T-helper 2 cell (primary cell): Measurements from ENCODE around the gene P2RX3.
"Not testable (repeated sequence)": the region's sequence is repeated elsewhere in the genome, so short reads cannot be mapped to it uniquely, and the experiment has no call there.

Experiments
- DNase-seq, 5 experiments: peaks; one replicate each; pipeline versions ENCODE4 v3.0.0 to v3.0.0-alpha.2; 2012 to 2022

Gene P2RX3

GRCh38 chr11:57325735-57326048 is 12.5 kb upstream of the P2RX3 start:
- no peak for DNase-seq

- no peak for DNase-seq
Measured at GRCh38 chr11:57327721-57328120, 10.4 kb upstream of the P2RX3 start.

GRCh38 chr11:57330029-57330428 is 8.1 kb upstream of the P2RX3 start:
- DNase-seq: no peak

- no peak for DNase-seq
Measured at GRCh38 chr11:57331720-57332119, 6.4 kb upstream of the P2RX3 start.

GRCh38 chr11:57332694-57333440 is 5.3 kb upstream of the P2RX3 start:
- no peak for DNase-seq

- DNase-seq: no peak
Measured at GRCh38 chr11:57335023-57335342, 3.2 kb upstream of the P2RX3 start.

GRCh38 chr11:57335343-57336110 is 2.6 kb upstream of the P2RX3 start, which contains the start of gene SSRP1:
Gene SSRP1, minus strand, starts transcription at chr11:57335892. Its CDS starts 771 bp downstream, at chr11:57335121.
- DNase-seq: peak; percentile 67 to 95 (median 79)

- DNase-seq: peak in 1 of 5 experiments; percentile 55
Measured at GRCh38 chr11:57336111-57336666, 2.0 kb upstream of the P2RX3 start.

- DNase-seq: not testable (repeated sequence)
Measured at GRCh38 chr11:57336856-57337255, 1.3 kb upstream of the P2RX3 start.

- DNase-seq: no peak
Measured at GRCh38 chr11:57339328-57339727, 1.2 kb downstream of the P2RX3 start.

GRCh38 chr11:57340039-57340615 is 2.0 kb downstream of the P2RX3 start:
- no peak for DNase-seq

- no peak for DNase-seq
Measured at GRCh38 chr11:57341250-57341808, 3.2 kb downstream of the P2RX3 start.

GRCh38 chr11:57342702-57343101 is 4.5 kb downstream of the P2RX3 start:
- no peak for DNase-seq

- no peak for DNase-seq
Measured at GRCh38 chr11:57343825-57344224, 5.7 kb downstream of the P2RX3 start.

- DNase-seq: no peak
Measured at GRCh38 chr11:57344826-57345225, 6.7 kb downstream of the P2RX3 start.

GRCh38 chr11:57345555-57346211 is 7.5 kb downstream of the P2RX3 start:
- peak; percentile 37 to 60 (median 57) for DNase-seq

GRCh38 chr11:57347336-57347735 is 9.2 kb downstream of the P2RX3 start:
- DNase-seq: no peak

- no peak for DNase-seq
Measured at GRCh38 chr11:57348052-57348451, 9.9 kb downstream of the P2RX3 start.

- no peak for DNase-seq
Measured at GRCh38 chr11:57348636-57349313, 10.6 kb downstream of the P2RX3 start.

- DNase-seq: peak; percentile 24 to 59 (median 43)
Measured at GRCh38 chr11:57349491-57350274, 11.5 kb downstream of the P2RX3 start.

GRCh38 chr11:57353036-57353435 is 14.9 kb downstream of the P2RX3 start:
- DNase-seq: no peak
